ENCODE data around the gene SHC2. TPM values are rescaled to one million over a fixed set of nuclear protein-coding genes. Genes with fewer than 3 reads are reported as not detected.

SHC2 gene
- total and polyA plus RNA-seq, 11 donors = 6.7 to 35.8 (median 14.6) TPM

- 72 to 77% (median 73%) methylated on average over 33 to 38 of the region's 38 CpGs for WGBS, 4 donors
- Histone ChIP-seq H3K36me3 (no peaks in the 10 kb centered on the region), H3K27ac (no peak overlapping the region), H3K4me1 (peaks cover 0 to 7% (median 1%) of the 10 kb centered on the region in 12 donors), H3K4me3 (no peak overlapping the region), H3K9me3 (no peaks in the 10 kb centered on the region), H3K27me3 (peaks cover 2 to 56% (median 17%) of the 10 kb centered on the region in 9 donors)
- intact Hi-C loops (cut with DNase I) = no loop called here
- DNase-seq (peak in 1 of 5 donors; percentile 12), ATAC-seq (no peak)
- no peak for TF ChIP-seq CTCF (IDR thresholded peaks at IDR 0.05)
Measured at GRCh38 chr19:403221-404027, 57.4 kb downstream of the SHC2 start.

GRCh38 chr19:402786-403185 lies 58.0 kb downstream of the SHC2 start:
- H3K9me3 ChIP-seq = no peaks in the 10 kb centered on the region
- H3K36me3 ChIP-seq = no peaks in the 10 kb centered on the region
- no peak overlapping the region for H3K4me3 ChIP-seq
- H3K27me3 ChIP-seq = peaks cover 0 to 50% (median 11%) of the 10 kb centered on the region in 9 donors
- intact Hi-C loops (cut with DNase I) = no loop called here
- ATAC-seq (no peak), DNase-seq (no peak)
- H3K27ac ChIP-seq = no peak overlapping the region
- WGBS, 4 donors = 87 to 95% (median 91%) methylated on average over 11 of the region's 11 CpGs
- H3K4me1 ChIP-seq = peaks cover 0 to under 1% (median 0%) of the 10 kb centered on the region in 12 donors
- no peak for TF ChIP-seq CTCF (IDR thresholded peaks at IDR 0.05)
- no peak for TF ChIP-seq POLR2A (IDR thresholded peaks at IDR 0.05)

GRCh38 chr19:401866-402511 lies 58.8 kb downstream of the SHC2 start:
- Histone ChIP-seq H3K9me3 (no peaks in the 10 kb centered on the region), H3K27ac (no peak overlapping the region), H3K4me1 (no peaks in the 10 kb centered on the region), H3K27me3 (peaks cover 0 to 42% (median 9%) of the 10 kb centered on the region in 9 donors), H3K36me3 (no peaks in the 10 kb centered on the region), H3K4me3 (peak overlapping the region in 2 of 12 donors; percentile 23 to 34)
- intact Hi-C loops (cut with DNase I) = no loop called here
- 46 to 53% (median 52%) methylated on average over 31 to 38 of the region's 38 CpGs for WGBS, 4 donors
- DNase-seq (peak in 2 of 5 donors; percentile 12 to 30), ATAC-seq (peak in 1 of 4 donors; percentile 13)
- TF ChIP-seq POLR2A (IDR thresholded peaks at IDR 0.05) = no peak
- TF ChIP-seq CTCF (IDR thresholded peaks at IDR 0.05) = no peak
